SK-N-SH (cell line): ENCODE measurements around the gene SLCO1B3. TPM values are rescaled to one million over a fixed set of nuclear protein-coding genes. Genes with fewer than 3 reads are reported as not detected.

Source experiments
- CTCF ChIA-PET: fragments of 300-600, 350-600 bp; formaldehyde crosslinking; extraction: SDS; loops from one replicate; lab custom pipeline; 2021; lab: Yijun Ruan, JAX
- POLR2A ChIA-PET: fragments of 350-600 bp; sonication (Branson Sonifier 250); formaldehyde crosslinking; extraction: SDS; loops from one replicate; lab custom pipeline; 2020; ENCODE audit warnings: antibody characterized with exemption, inconsistent platforms; lab: Yijun Ruan, JAX
- DNase-seq: peaks from one replicate; pipeline ENCODE4 v3.0.0; 2012
- H2AFZ ChIP-seq: fragments of 200-600 bp; sonication (generic); 2 replicates; pipeline ENCODE4 v1.8.1; 2016; ENCODE audit warnings: antibody characterized with exemption, mild to moderate bottlenecking, low read depth
- H3F3A ChIP-seq: fragments of 200-600 bp; sonication (generic); replicated peaks from 2 replicates; pipeline ENCODE3; 2016; ENCODE audit warnings: antibody characterized with exemption, mild to moderate bottlenecking; ENCODE audit not compliant: insufficient read depth
- H3K27ac ChIP-seq, 2 experiments: fragments of 200-500 bp in 1 of 2; fragments of 200-600 bp in 1 of 2; sonication (Bioruptor generic) in 1 of 2; sonication (generic), shearing (Covaris generic) in 1 of 2; 2 replicates each; pipeline versions ENCODE4 v1.5.1 to v1.6.1; 2014 to 2016; ENCODE audit warnings: low read depth in 2 of 2, inconsistent platforms in 1 of 2, low read length in 1 of 2, mild to moderate bottlenecking in 1 of 2, mixed read lengths in 1 of 2
- H3K27me3 ChIP-seq: fragments of 200-600 bp; sonication (generic), shearing (Covaris generic); 2 replicates; pipeline ENCODE4 v1.6.1; 2016; ENCODE audit warnings: mixed run types; ENCODE audit not compliant: insufficient read depth
- H3K36me3 ChIP-seq, 2 experiments: fragments of 200-500 bp in 1 of 2; fragments of 200-600 bp in 1 of 2; sonication (Bioruptor generic) in 1 of 2; sonication (generic) in 1 of 2; replicated peaks in 1 of 2; 2 replicates each; pipeline versions ENCODE3 to v1.5.1; 2014 to 2016; ENCODE audit warnings: low read length in 1 of 2, mild to moderate bottlenecking in 1 of 2; ENCODE audit not compliant: insufficient read depth in 2 of 2, control insufficient read depth in 1 of 2
- H3K4me1 ChIP-seq, 2 experiments: fragments of 200-500 bp in 1 of 2; fragments of 200-600 bp in 1 of 2; sonication (Bioruptor generic) in 1 of 2; sonication (generic), shearing (Covaris generic) in 1 of 2; 2 replicates each; pipeline versions ENCODE4 v1.5.1 to v1.6.1; 2014 to 2016; ENCODE audit warnings: low read depth in 1 of 2, low read length in 1 of 2, mixed run types in 1 of 2; ENCODE audit not compliant: insufficient read depth in 2 of 2, control insufficient read depth in 1 of 2
- H3K4me2 ChIP-seq: fragments of 200-600 bp; sonication (generic), shearing (Covaris generic); 2 replicates; pipeline ENCODE4 v1.6.1; 2017; ENCODE audit warnings: mixed run types
- H3K4me3 ChIP-seq, 2 experiments: fragments of 200-500 bp in 1 of 2; fragments of 200-600 bp in 1 of 2; sonication (Bioruptor generic) in 1 of 2; sonication (generic), shearing (Covaris generic) in 1 of 2; 2 replicates each; pipeline versions ENCODE4 v1.5.1 to v1.8.1; 2014 to 2016; ENCODE audit warnings: low read depth in 2 of 2, inconsistent platforms in 1 of 2, low read length in 1 of 2, mild to moderate bottlenecking in 1 of 2, mixed read lengths in 1 of 2, moderate library complexity in 1 of 2
- H3K79me2 ChIP-seq: fragments of 200-600 bp; sonication (generic); 2 replicates; pipeline ENCODE4 v1.8.1; 2017; ENCODE audit warnings: mild to moderate bottlenecking; ENCODE audit not compliant: insufficient read depth
- H3K9ac ChIP-seq: fragments of 200-600 bp; sonication (generic); 2 replicates; pipeline ENCODE4 v1.6.1; 2017; ENCODE audit warnings: mixed run types
- H3K9me2 ChIP-seq: fragments of 200-600 bp; sonication (generic); 2 replicates; pipeline ENCODE4 v1.6.1; 2017; ENCODE audit warnings: mixed run types
- H3K9me3 ChIP-seq: fragments of 200-600 bp; sonication (generic); 2 replicates; pipeline ENCODE4 v1.6.1; 2017; ENCODE audit warnings: mixed run types, mild to moderate bottlenecking, moderate library complexity
- H4K20me1 ChIP-seq: fragments of 200-600 bp; sonication (generic); 2 replicates; pipeline ENCODE4 v1.6.1; 2017; ENCODE audit warnings: mild to moderate bottlenecking, mixed run types; ENCODE audit not compliant: insufficient read depth
- CHD2 ChIP-seq: fragments of 150-350 bp; IDR thresholded peaks from 2 replicates; pipeline ENCODE4 v1.6.1; 2018; ENCODE audit warnings: low read length; ENCODE audit not compliant: partially characterized antibody
- ELF1 ChIP-seq: IDR thresholded peaks from 2 replicates; pipeline ENCODE4 v1.4.0; 2012
- EP300 ChIP-seq, 2 experiments: IDR thresholded peaks; 2 replicates each; pipeline versions ENCODE4 v1.4.0 to v1.6.1; 2012; ENCODE audit warnings: borderline replicate concordance in 1 of 2, low read depth in 1 of 2, low read length in 1 of 2
- EZH2phosphoT487 ChIP-seq: fragments of 200-600 bp; sonication (generic); IDR thresholded peaks from 2 replicates; pipeline ENCODE4 v1.6.1; 2017; ENCODE audit warnings: low read depth, mixed run types, mild to moderate bottlenecking, antibody characterized with exemption, moderate library complexity, borderline replicate concordance
- FOSL2 ChIP-seq: IDR thresholded peaks from 2 replicates; pipeline ENCODE4 v1.4.0; 2012; ENCODE audit warnings: low read depth, mild to moderate bottlenecking, moderate library complexity, borderline replicate concordance
- FOXM1 ChIP-seq: IDR thresholded peaks from 2 replicates; pipeline ENCODE4 v1.4.0; 2012; ENCODE audit warnings: low read depth, mild to moderate bottlenecking
- GABPA ChIP-seq: IDR thresholded peaks from 2 replicates; pipeline ENCODE4 v1.4.0; 2012; ENCODE audit warnings: low read depth, mild to moderate bottlenecking
- GATA2 ChIP-seq: sonication (generic); formaldehyde crosslinking; IDR thresholded peaks from 2 replicates; pipeline ENCODE4 v1.5.0; 2020; ENCODE audit warnings: mild to moderate bottlenecking, missing genetic modification reagents
- MAX ChIP-seq: IDR thresholded peaks from 2 replicates; pipeline ENCODE4 v1.4.0; 2012; ENCODE audit warnings: low read depth
- MEF2A ChIP-seq: IDR thresholded peaks from 2 replicates; pipeline ENCODE4 v1.4.0; 2012; ENCODE audit warnings: low read depth, borderline replicate concordance
- RCOR1 ChIP-seq: fragments of 150-350 bp; IDR thresholded peaks from 2 replicates; pipeline ENCODE4 v1.6.1; 2017; ENCODE audit warnings: antibody characterized with exemption, low read length
- RFX5 ChIP-seq: IDR thresholded peaks from 2 replicates; pipeline ENCODE4 v1.6.1; 2012; ENCODE audit warnings: mild to moderate bottlenecking, improper control_type of control experiment, low read length
- RXRA ChIP-seq: IDR thresholded peaks from 2 replicates; pipeline ENCODE4 v1.4.0; 2012; ENCODE audit warnings: low read depth, mild to moderate bottlenecking, borderline replicate concordance
- TCF12 ChIP-seq: IDR thresholded peaks from 2 replicates; pipeline ENCODE4 v1.4.0; 2012
- TEAD4 ChIP-seq: IDR thresholded peaks from 2 replicates; pipeline ENCODE4 v1.4.0; 2012; ENCODE audit warnings: mild to moderate bottlenecking, borderline replicate concordance; ENCODE audit not compliant: insufficient read depth
- USF2 ChIP-seq: fragments of 150-350 bp; IDR thresholded peaks from 2 replicates; pipeline ENCODE4 v1.6.1; 2017; ENCODE audit warnings: antibody characterized with exemption, low read length, low read depth, borderline replicate concordance
- ZBTB33 ChIP-seq: IDR thresholded peaks from 2 replicates; pipeline ENCODE4 v1.4.0; 2012; ENCODE audit warnings: low read depth, borderline replicate concordance
- polyA plus RNA-seq, 3 experiments: library from polyadenylated mRNA; depleted of rRNA; stranded (reverse); fragments of >200 nt; gene quantifications; 2 replicates each; pipeline ENCODE4 v1.2.3, GENCODE V29; 2012
- TF ChIP-seq, protein P1 (sequence below): fragments of 150-350 bp; IDR thresholded peaks from 2 replicates; pipeline ENCODE4 v1.6.1; 2016; ENCODE audit warnings: mild to moderate bottlenecking, low read depth, low read length
- TF ChIP-seq, protein P2 (sequence below): IDR thresholded peaks from 2 replicates; pipeline ENCODE4 v1.4.0; 2012; ENCODE audit warnings: low read depth, borderline replicate concordance

Gene SLCO1B3
- polyA plus RNA-seq, 1 of the 3 experiments (the other 2 are of a cell fraction), result not detected

DNA sequence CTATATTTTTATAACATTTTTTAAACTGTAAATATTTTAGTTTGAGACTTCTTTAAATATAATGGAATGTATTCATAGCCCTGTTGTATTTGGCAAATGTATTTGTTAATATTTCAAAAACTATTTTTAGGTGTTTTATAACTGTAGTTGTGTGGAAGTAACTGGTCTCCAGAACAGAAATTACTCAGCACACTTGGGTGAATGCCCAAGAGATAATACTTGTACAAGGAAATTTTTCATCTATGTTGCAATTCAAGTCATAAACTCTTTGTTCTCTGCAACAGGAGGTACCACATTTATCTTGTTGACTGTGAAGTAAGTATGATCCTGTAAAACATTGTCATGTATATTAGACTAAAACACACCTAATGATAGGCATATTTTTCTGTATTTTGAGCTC is 72.8 kb downstream of the SLCO1B3 start:
- Histone ChIP-seq H4K20me1 (no peaks in the 10 kb centered on the region), H3K27me3 (no peaks in the 10 kb centered on the region), H2AFZ (no peak overlapping the region), H3K4me2 (no peak overlapping the region), H3K4me3 (no peak overlapping the region), H3K36me3 (no peaks in the 10 kb centered on the region), H3K79me2 (no peaks in the 10 kb centered on the region)
- DNase-seq, result no peak
- CTCF ChIA-PET, result no interaction called here
- TF ChIP-seq MEF2A (no peak), MAX (no peak), GABPA (no peak), ELF1 (no peak), EP300 (IDR thresholded peaks at IDR 0.05; ENCODE audit: borderline replicate concordance in 1 of 2, low read depth in 1 of 2, low read length in 1 of 2) (no peak), CHD2 (no peak), GATA2 (CRISPR knock-in tag) (no peak), RCOR1 (no peak), EZH2phosphoT487 (no peak), USF2 (no peak), RXRA (no peak), FOXM1 (no peak), RFX5 (no peak), TCF12 (no peak), ZBTB33 (no peak), TEAD4 (no peak), FOSL2 (no peak)
- TF ChIP-seq, protein P1, sequence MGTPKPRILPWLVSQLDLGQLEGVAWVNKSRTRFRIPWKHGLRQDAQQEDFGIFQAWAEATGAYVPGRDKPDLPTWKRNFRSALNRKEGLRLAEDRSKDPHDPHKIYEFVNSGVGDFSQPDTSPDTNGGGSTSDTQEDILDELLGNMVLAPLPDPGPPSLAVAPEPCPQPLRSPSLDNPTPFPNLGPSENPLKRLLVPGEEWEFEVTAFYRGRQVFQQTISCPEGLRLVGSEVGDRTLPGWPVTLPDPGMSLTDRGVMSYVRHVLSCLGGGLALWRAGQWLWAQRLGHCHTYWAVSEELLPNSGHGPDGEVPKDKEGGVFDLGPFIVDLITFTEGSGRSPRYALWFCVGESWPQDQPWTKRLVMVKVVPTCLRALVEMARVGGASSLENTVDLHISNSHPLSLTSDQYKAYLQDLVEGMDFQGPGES, result no peak
- TF ChIP-seq, protein P2, sequence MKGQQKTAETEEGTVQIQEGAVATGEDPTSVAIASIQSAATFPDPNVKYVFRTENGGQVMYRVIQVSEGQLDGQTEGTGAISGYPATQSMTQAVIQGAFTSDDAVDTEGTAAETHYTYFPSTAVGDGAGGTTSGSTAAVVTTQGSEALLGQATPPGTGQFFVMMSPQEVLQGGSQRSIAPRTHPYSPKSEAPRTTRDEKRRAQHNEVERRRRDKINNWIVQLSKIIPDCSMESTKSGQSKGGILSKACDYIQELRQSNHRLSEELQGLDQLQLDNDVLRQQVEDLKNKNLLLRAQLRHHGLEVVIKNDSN, result no peak
- TF ChIP-seq, all 33 proteins: peak for 0
- no peaks in the 10 kb centered on the region for H3F3A ChIP-seq
- no peak overlapping the region for H3K27ac ChIP-seq
- H3K4me1 ChIP-seq, result no peaks in the 10 kb centered on the region
- POLR2A ChIA-PET, result no interaction called here
- H3K9me2 ChIP-seq, result no peaks in the 10 kb centered on the region
- H3K9ac ChIP-seq, result no peak overlapping the region
- 0 out of 2 replicates have a peak, but pooled peaks cover 3% of the 10 kb centered on the region for H3K9me3 ChIP-seq
